Testis (tissue), 3 donors: ENCODE measurements around the gene MTR. TPM values are rescaled to one million over a fixed set of nuclear protein-coding genes. Genes with fewer than 3 reads are reported as not detected.

Source experiments
- DNase-seq: peaks from one replicate; pipeline ENCODE4 v3.0.0-alpha.2; 2019
- H3K27ac ChIP-seq, 2 donors: fragments of 200-600 bp; sonication (generic); one replicate each; pipeline ENCODE4 v1.5.1; 2019
- H3K27me3 ChIP-seq: fragments of 200-600 bp; sonication (generic); one replicate; pipeline ENCODE4 v1.5.1; 2019
- H3K36me3 ChIP-seq: fragments of 200-600 bp; sonication (generic); one replicate; pipeline ENCODE4 v1.5.1; 2017; ENCODE audit warnings: low read depth; ENCODE audit errors: missing control alignments
- H3K4me1 ChIP-seq: fragments of 200-600 bp; sonication (generic); one replicate; pipeline ENCODE4 v1.5.1; 2019
- H3K4me3 ChIP-seq, 2 donors: fragments of 200-600 bp; sonication (generic); one replicate each; pipeline ENCODE4 v1.5.1; 2017 to 2019
- H3K9me3 ChIP-seq: fragments of 200-600 bp; sonication (generic); one replicate; pipeline ENCODE4 v1.5.1; 2017
- CTCF ChIP-seq, 3 experiments: fragments of 450-650 bp in 2 of 3; fragments of 200-600 bp in 1 of 3; sonication (generic) in 1 of 3; IDR thresholded peaks; one replicate each; pipeline ENCODE4 v1.5.1; 2016 to 2019; ENCODE audit warnings: antibody characterized with exemption in 3 of 3, mild to moderate bottlenecking in 2 of 3, moderate library complexity in 1 of 3
- POLR2A ChIP-seq: fragments of 450-650 bp; IDR thresholded peaks from one replicate; pipeline ENCODE4 v1.6.1; 2017; ENCODE audit warnings: antibody characterized with exemption, mild to moderate bottlenecking, moderate library complexity
- WGBS, 2 donors: methylation state at CpG; one replicate each; pipeline ENCODE4 v1.1.5; 2018; 5-methylcytosine and 5-hydroxymethylcytosine counted together
- intact Hi-C: fragments of 100-400 bp; cut with DNase I; formaldehyde crosslinking; loops from one replicate; pipeline ENCODE4 v1.15.1; 2023; ENCODE audit warnings: low total_unique reads
- polyA plus RNA-seq: library from polyadenylated mRNA; stranded (reverse); fragments of 350-450 nt; fragmentation: Illumina TruSeq; extraction: RNeasy Lipid Tissue Mini Kit (QIAGEN cat#74804); gene quantifications from one replicate; pipeline ENCODE4 v1.2.3, GENCODE V29; 2014; ENCODE audit warnings: low read depth, low replicate concordance; ENCODE audit not compliant: insufficient read depth
- total RNA-seq, 2 donors: library from RNA; depleted of rRNA; stranded (reverse); fragments of >200 nt; gene quantifications; one replicate each; pipeline ENCODE4 v1.2.3, GENCODE V29; 2016

MTR gene
- total and polyA plus RNA-seq, 3 donors from 2014 or later = 23.4 to 65.4 (median 54.0) TPM

GRCh38 chr1:236830560-236830959 lies 35.5 kb downstream of the MTR start:
- no peaks in the 10 kb centered on the region for H3K36me3 ChIP-seq
- no peaks in the 10 kb centered on the region for H3K27me3 ChIP-seq
- H3K4me1 ChIP-seq = no peaks in the 10 kb centered on the region
- intact Hi-C loops = no loop called here
- no peak for TF ChIP-seq CTCF (IDR thresholded peaks at IDR 0.05)
- TF ChIP-seq POLR2A = no peak
- no peak overlapping the region for H3K4me3 ChIP-seq
- peak; percentile 43 for DNase-seq
- peak overlapping the region in 1 of 2 donors; percentile 33 for H3K27ac ChIP-seq
- no peaks in the 10 kb centered on the region for H3K9me3 ChIP-seq
- 37 to 51% methylated on average over 6 of the region's 6 CpGs for WGBS, 2 donors

- Histone ChIP-seq H3K27ac (no peak overlapping the region), H3K4me1 (no peaks in the 10 kb centered on the region), H3K4me3 (no peak overlapping the region), H3K36me3 (no peaks in the 10 kb centered on the region), H3K27me3 (no peaks in the 10 kb centered on the region), H3K9me3 (no peaks in the 10 kb centered on the region)
- 86% methylated on average over 2 of the region's 2 CpGs for WGBS, 2 donors
- no peak for DNase-seq
- intact Hi-C loops = no loop called here
- TF ChIP-seq POLR2A = no peak
- TF ChIP-seq CTCF (IDR thresholded peaks at IDR 0.05) = no peak
These were observed 38.5 kb downstream of the MTR start for GRCh38 chr1:236833575-236833974.

- TF ChIP-seq CTCF (IDR thresholded peaks at IDR 0.05) (no peak), POLR2A (no peak)
- intact Hi-C loops = no loop called here
- 51 to 66% methylated on average over 4 of the region's 4 CpGs for WGBS, 2 donors
- no peaks in the 10 kb centered on the region for H3K4me1 ChIP-seq
- H3K27me3 ChIP-seq = no peaks in the 10 kb centered on the region
- H3K36me3 ChIP-seq = no peaks in the 10 kb centered on the region
- no peak for DNase-seq
- no peaks in the 10 kb centered on the region for H3K9me3 ChIP-seq
- no peak overlapping the region for H3K4me3 ChIP-seq
- no peak overlapping the region for H3K27ac ChIP-seq
These were observed 39.8 kb downstream of the MTR start for GRCh38 chr1:236834876-236835275.

GRCh38 chr1:236835491-236835890 lies 40.4 kb downstream of the MTR start:
- DNase-seq = no peak
- Histone ChIP-seq H3K4me3 (no peak overlapping the region), H3K27ac (no peak overlapping the region), H3K9me3 (no peaks in the 10 kb centered on the region), H3K36me3 (no peaks in the 10 kb centered on the region), H3K4me1 (no peaks in the 10 kb centered on the region), H3K27me3 (no peaks in the 10 kb centered on the region)
- 63 to 77% methylated on average over 4 of the region's 4 CpGs for WGBS, 2 donors
- intact Hi-C loops = no loop called here
- TF ChIP-seq CTCF (IDR thresholded peaks at IDR 0.05) (no peak), POLR2A (no peak)

- WGBS, 2 donors = 81 to 92% methylated on average over 5 of the region's 5 CpGs
- no peaks in the 10 kb centered on the region for H3K9me3 ChIP-seq
- no peak for DNase-seq
- intact Hi-C loops = no loop called here
- H3K27ac ChIP-seq = no peak overlapping the region
- TF ChIP-seq CTCF (IDR thresholded peaks at IDR 0.05) (no peak), POLR2A (no peak)
- H3K4me3 ChIP-seq = no peak overlapping the region
- no peaks in the 10 kb centered on the region for H3K4me1 ChIP-seq
- H3K36me3 ChIP-seq = no peaks in the 10 kb centered on the region
- no peaks in the 10 kb centered on the region for H3K27me3 ChIP-seq
These were observed 41.1 kb downstream of the MTR start for GRCh38 chr1:236836157-236836556.
